AG09309 (cell line): Measurements from ENCODE around the gene IFNA10.
"Not testable (repeated sequence)": the region's sequence is repeated elsewhere in the genome, so short reads cannot be mapped to it uniquely, and the experiment has no call there.

ENCODE experiments used
- DNase-seq: peaks from one replicate; pipeline ENCODE4 v3.0.0-alpha.2; 2010; ENCODE audit warnings: low read depth
- H3K4me3 ChIP-seq: 2 replicates; pipeline ENCODE4 v1.5.1; 2011; ENCODE audit warnings: mild to moderate bottlenecking, low read depth, low read length, moderate library complexity; ENCODE audit not compliant: control insufficient read depth
- CTCF ChIP-seq: IDR thresholded peaks from 2 replicates; pipeline ENCODE4 v1.5.1; 2011; ENCODE audit warnings: mild to moderate bottlenecking, low read depth, low read length, inconsistent platforms; ENCODE audit not compliant: insufficient read depth, control insufficient read depth; ENCODE audit errors: missing control alignments

IFNA10 gene

GRCh38 chr9:21210311-21210710 is 3.4 kb upstream of the IFNA10 start:
- DNase-seq, result no peak
- TF ChIP-seq CTCF, result no peak
- H3K4me3 ChIP-seq, result no peak overlapping the region

GRCh38 chr9:21205204-21205603 is 1.7 kb downstream of the IFNA10 start:
- H3K4me3 ChIP-seq, result no peak overlapping the region
- TF ChIP-seq CTCF, result no peak
- no peak for DNase-seq

- not testable (repeated sequence) for H3K4me3 ChIP-seq, DNase-seq
Observed at GRCh38 chr9:21202105-21202504, 4.8 kb downstream of the IFNA10 start, which contains the start of gene IFNA7. Gene IFNA7 (minus strand): TSS chr9:21202205. CDS start chr9:21202165, 40 bp downstream.

- peak; percentile 53 for TF ChIP-seq CTCF
- not testable (repeated sequence) for H3K4me3 ChIP-seq, DNase-seq
Observed at GRCh38 chr9:21194867-21195776, 11.8 kb downstream of the IFNA10 start.

- not testable (repeated sequence) for DNase-seq, H3K4me3 ChIP-seq
Observed at GRCh38 chr9:21187487-21187886, 19.5 kb downstream of the IFNA10 start, which contains the start of gene IFNA4. Gene IFNA4 (minus strand): TSS chr9:21187587. CDS start chr9:21187531, 56 bp downstream.

GRCh38 chr9:21182810-21183736 is 23.9 kb downstream of the IFNA10 start:
- not testable (repeated sequence) for H3K4me3 ChIP-seq, DNase-seq
- peak; percentile 37 for TF ChIP-seq CTCF

GRCh38 chr9:21174671-21175070 is 32.3 kb downstream of the IFNA10 start:
- DNase-seq, result no peak
- no peak overlapping the region for H3K4me3 ChIP-seq
- TF ChIP-seq CTCF, result no peak
